VCaP (cell line): ENCODE results near the gene ADGRA1.

Experiments used
- H3K27ac ChIP-seq: fragments of 450-650 bp; 2 replicates; pipeline ENCODE4 v1.5.1; 2017
- CTCF ChIP-seq: fragments of 450-650 bp; conservative IDR thresholded peaks from 2 replicates; pipeline ENCODE4 v1.5.1; 2017; ENCODE audit warnings: mild to moderate bottlenecking, moderate library complexity

The ADGRA1 gene

GRCh38 chr10:133104068-133104962 lies 16.6 kb downstream of the ADGRA1 start:
- no peak overlapping the region for H3K27ac ChIP-seq
- no peak for TF ChIP-seq CTCF

GRCh38 chr10:133104963-133105640 lies 17.4 kb downstream of the ADGRA1 start:
- H3K27ac ChIP-seq, result no peak overlapping the region
- TF ChIP-seq CTCF, result no peak

- H3K27ac ChIP-seq, result no peak overlapping the region
- no peak for TF ChIP-seq CTCF
These were observed 18.1 kb downstream of the ADGRA1 start for GRCh38 chr10:133105686-133106390.

GRCh38 chr10:133106516-133106915 lies 18.8 kb downstream of the ADGRA1 start:
- H3K27ac ChIP-seq, result no peak overlapping the region
- TF ChIP-seq CTCF, result no peak

- TF ChIP-seq CTCF, result no peak
These were observed 19.7 kb downstream of the ADGRA1 start for GRCh38 chr10:133107442-133107841.

GRCh38 chr10:133109711-133110110 lies 22.0 kb downstream of the ADGRA1 start:
- no peak for TF ChIP-seq CTCF
- H3K27ac ChIP-seq, result no peak overlapping the region

More at GRCh38 chr10:133107442-133107841, 19.7 kb downstream of the ADGRA1 start:
- H3K27ac ChIP-seq, result no peak overlapping the region

- no peak for TF ChIP-seq CTCF
- H3K27ac ChIP-seq, result no peak overlapping the region
These were observed 22.4 kb downstream of the ADGRA1 start for GRCh38 chr10:133110133-133110532.
